H1 (cell line): ENCODE data around the gene AHSP. TPM values are rescaled to one million over a fixed set of nuclear protein-coding genes. Genes with fewer than 3 reads are reported as not detected.
A peak's percentile ranks its signal among the peaks of the same experiment; 100 is the strongest.

Source experiments
- CTCF ChIA-PET: fragments of 300-600 bp; sonication (Branson Sonifier 250); formaldehyde crosslinking; loops from one replicate; lab custom pipeline; 2021; ENCODE audit not compliant: partially characterized antibody; lab: Charles Lee
- POLR2A ChIA-PET: fragments of 300-600 bp; sonication (Branson Sonifier 250); formaldehyde crosslinking; loops from one replicate; lab custom pipeline; 2021; ENCODE audit warnings: inconsistent platforms; ENCODE audit not compliant: partially characterized antibody; lab: Charles Lee
- DNase-seq, 2 experiments: peaks; one replicate each; pipeline versions ENCODE4 v3.0.0 to v3.0.0-alpha.2; 2010 to 2022; ENCODE audit warnings: low spot score in 2 of 2, low read depth in 1 of 2, mixed read lengths in 1 of 2
- FAIRE-seq: peaks from 2 replicates; lab custom pipeline; 2011; peaks lifted over from hg19 to GRCh38; lab: Jason Lieb, UNC
- H2AFZ ChIP-seq: 2 replicates; pipeline ENCODE4 v1.8.1; 2012; ENCODE audit warnings: low read length, inconsistent platforms
- H2AK5ac ChIP-seq: 2 replicates; pipeline ENCODE4 v1.6.1; 2013; ENCODE audit warnings: low read depth, low read length
- H2BK120ac ChIP-seq: replicated peaks from 2 replicates; pipeline ENCODE3; 2013; ENCODE audit warnings: low read depth, low read length, inconsistent platforms
- H2BK12ac ChIP-seq: 2 replicates; pipeline ENCODE4 v1.6.1; 2013; ENCODE audit warnings: low read depth, low read length
- H2BK15ac ChIP-seq: 2 replicates; pipeline ENCODE4 v1.6.1; 2013; ENCODE audit warnings: low read length
- H2BK20ac ChIP-seq: 2 replicates; pipeline ENCODE4 v1.6.1; 2013; ENCODE audit warnings: low read length
- H2BK5ac ChIP-seq: 2 replicates; pipeline ENCODE4 v1.6.1; 2013; ENCODE audit warnings: low read depth, low read length
- H3K14ac ChIP-seq: 2 replicates; pipeline ENCODE4 v1.6.1; 2013; ENCODE audit warnings: inconsistent platforms; ENCODE audit not compliant: insufficient read length
- H3K18ac ChIP-seq: 2 replicates; pipeline ENCODE4 v1.6.1; 2013; ENCODE audit warnings: low read length; ENCODE audit errors: extremely low read depth
- H3K23ac ChIP-seq: 2 replicates; pipeline ENCODE4 v1.6.1; 2013; ENCODE audit warnings: inconsistent platforms; ENCODE audit not compliant: insufficient read length
- H3K23me2 ChIP-seq: 2 replicates; pipeline ENCODE4 v1.6.1; 2013; ENCODE audit warnings: low read depth, low read length
- H3K27ac ChIP-seq: 2 replicates; pipeline ENCODE4 v1.6.1; 2011; ENCODE audit warnings: low read depth, low read length, inconsistent platforms
- H3K27me3 ChIP-seq, 4 experiments: replicated peaks in 1 of 4; 1 replicate in 1 of 4; 2 replicates in 3 of 4; pipeline versions ENCODE4 v1.6.1 to v1.8.1; 2011 to 2013; ENCODE audit warnings: low read length in 3 of 4, mild to moderate bottlenecking in 3 of 4, inconsistent platforms in 2 of 4, mixed read lengths in 2 of 4, moderate library complexity in 1 of 4; ENCODE audit not compliant: control insufficient read depth in 3 of 4, insufficient read depth in 3 of 4; ENCODE audit errors: extremely low read depth in 1 of 4
- H3K36me3 ChIP-seq, 4 experiments: 2 replicates each; pipeline versions ENCODE4 v1.6.1 to v1.8.1; 2011 to 2013; ENCODE audit warnings: mild to moderate bottlenecking in 4 of 4, low read length in 3 of 4, moderate library complexity in 2 of 4, control low read depth in 1 of 4, inconsistent platforms in 1 of 4; ENCODE audit not compliant: insufficient read depth in 4 of 4, control insufficient read depth in 2 of 4
- H3K4ac ChIP-seq: replicated peaks from 2 replicates; pipeline ENCODE3; 2013; ENCODE audit warnings: low read length, low read depth, mixed read lengths, inconsistent platforms; ENCODE audit not compliant: insufficient read length
- H3K4me1 ChIP-seq, 4 experiments: replicated peaks in 1 of 4; 1 replicate in 1 of 4; 2 replicates in 3 of 4; pipeline versions ENCODE4 v1.6.1 to v1.8.1; 2011 to 2013; ENCODE audit warnings: low read length in 3 of 4, inconsistent platforms in 2 of 4, mixed read lengths in 1 of 4; ENCODE audit not compliant: insufficient read depth in 4 of 4, control insufficient read depth in 3 of 4
- H3K4me2 ChIP-seq, 2 experiments: 2 replicates each; pipeline versions ENCODE4 v1.6.1 to v1.8.1; 2011 to 2013; ENCODE audit warnings: low read depth in 2 of 2, low read length in 2 of 2, control low read depth in 1 of 2, inconsistent platforms in 1 of 2, mild to moderate bottlenecking in 1 of 2; ENCODE audit not compliant: insufficient read depth in 1 of 2
- H3K4me3 ChIP-seq, 4 experiments: fragments of 200-600, 300-600 bp in 1 of 4; sonication (generic), shearing (Covaris generic), sonication (Bioruptor Twin) in 1 of 4; 2 replicates each; pipeline versions ENCODE4 v1.5.1 to v1.8.1; 2011 to 2016; ENCODE audit warnings: low read length in 4 of 4, low read depth in 3 of 4, control low read depth in 2 of 4, inconsistent platforms in 2 of 4, mild to moderate bottlenecking in 2 of 4, mixed read lengths in 1 of 4, moderate library complexity in 1 of 4; ENCODE audit not compliant: insufficient read depth in 2 of 4; ENCODE audit errors: extremely low read depth in 1 of 4
- H3K56ac ChIP-seq: replicated peaks from 2 replicates; pipeline ENCODE3; 2013; ENCODE audit warnings: low read depth, mild to moderate bottlenecking, mixed read lengths, low read length, inconsistent platforms; ENCODE audit not compliant: insufficient read length
- H3K79me1 ChIP-seq: 2 replicates; pipeline ENCODE4 v1.6.1; 2013; ENCODE audit warnings: low read depth, low read length, control low read depth
- H3K79me2 ChIP-seq, 2 experiments: 2 replicates each; pipeline versions ENCODE4 v1.6.1 to v1.8.1; 2012 to 2013; ENCODE audit warnings: low read length in 2 of 2, mild to moderate bottlenecking in 2 of 2, inconsistent platforms in 1 of 2; ENCODE audit not compliant: insufficient read depth in 2 of 2, control insufficient read depth in 1 of 2
- H3K9ac ChIP-seq, 4 experiments: replicated peaks in 1 of 4; 1 replicate in 1 of 4; 2 replicates in 3 of 4; pipeline versions ENCODE4 v1.6.1 to v1.8.1; 2011 to 2013; ENCODE audit warnings: low read depth in 3 of 4, low read length in 3 of 4, control low read depth in 2 of 4, mild to moderate bottlenecking in 2 of 4, moderate library complexity in 2 of 4, inconsistent platforms in 1 of 4; ENCODE audit errors: extremely low read depth in 1 of 4
- H3K9me3 ChIP-seq, 2 experiments: 2 replicates each; pipeline versions ENCODE4 v1.6.1 to v1.8.1; 2012 to 2013; ENCODE audit warnings: mild to moderate bottlenecking in 2 of 2, moderate library complexity in 2 of 2, control low read depth in 1 of 2, inconsistent platforms in 1 of 2, low read depth in 1 of 2, low read length in 1 of 2, mixed read lengths in 1 of 2; ENCODE audit not compliant: insufficient read depth in 2 of 2
- H4K20me1 ChIP-seq, 2 experiments: replicated peaks in 1 of 2; 2 replicates each; pipeline versions ENCODE3 to v1.8.1; 2011 to 2013; ENCODE audit warnings: inconsistent platforms in 2 of 2, low read length in 2 of 2, mild to moderate bottlenecking in 1 of 2; ENCODE audit not compliant: insufficient read depth in 2 of 2, control insufficient read depth in 1 of 2
- H4K5ac ChIP-seq: 2 replicates; pipeline ENCODE4 v1.6.1; 2013; ENCODE audit warnings: low read length, low read depth, mixed read lengths, inconsistent platforms; ENCODE audit not compliant: insufficient read length
- H4K8ac ChIP-seq: 2 replicates; pipeline ENCODE4 v1.8.0; 2013; ENCODE audit warnings: mild to moderate bottlenecking, moderate library complexity, low read length, inconsistent platforms; ENCODE audit not compliant: insufficient read depth; ENCODE audit errors: extremely low read depth
- H4K91ac ChIP-seq: replicated peaks from 2 replicates; pipeline ENCODE3; 2013; ENCODE audit warnings: low read length, mixed read lengths, inconsistent platforms; ENCODE audit not compliant: insufficient read length
- ASH2L ChIP-seq: fragments of 200-600, 300-600 bp; sonication (generic); IDR thresholded peaks from one replicate; pipeline ENCODE4 v1.7.1; 2017; ENCODE audit warnings: low read length
- BACH1 ChIP-seq: IDR thresholded peaks from 2 replicates; pipeline ENCODE4 v1.6.1; 2012; ENCODE audit warnings: low read length, improper control_type of control experiment
- BRCA1 ChIP-seq: IDR thresholded peaks from 2 replicates; pipeline ENCODE4 v1.6.1; 2012; ENCODE audit warnings: low read depth, low read length, improper control_type of control experiment
- CTBP2 ChIP-seq: IDR thresholded peaks from 2 replicates; pipeline ENCODE4 v1.7.0; 2011; ENCODE audit warnings: borderline replicate concordance, mild to moderate bottlenecking, moderate library complexity, mixed read lengths, low read length; ENCODE audit not compliant: insufficient read depth, insufficient read length
- EGR1 ChIP-seq: IDR thresholded peaks from 2 replicates; pipeline ENCODE4 v1.6.1; 2011; ENCODE audit warnings: low read depth, low read length, borderline replicate concordance
- GTF2F1 ChIP-seq: IDR thresholded peaks from 2 replicates; pipeline ENCODE4 v1.6.1; 2012; ENCODE audit warnings: low read depth, low read length, improper control_type of control experiment, borderline replicate concordance
- KDM1A ChIP-seq: fragments of 200-600, 300-600 bp; sonication (generic); IDR thresholded peaks from 2 replicates; pipeline ENCODE4 v1.7.1; 2016; ENCODE audit warnings: mild to moderate bottlenecking, low read length, borderline replicate concordance
- KDM4A ChIP-seq: IDR thresholded peaks from one replicate; pipeline ENCODE4 v1.7.1; 2012; ENCODE audit warnings: low read depth, mild to moderate bottlenecking, moderate library complexity, low read length, inconsistent platforms; ENCODE audit not compliant: severe bottlenecking
- PHF8 ChIP-seq: fragments of 200-600 bp; sonication (generic); conservative IDR thresholded peaks from 2 replicates; pipeline ENCODE4 v1.7.1; 2012; ENCODE audit warnings: low read depth, mild to moderate bottlenecking, inconsistent platforms, low read length, moderate library complexity
- POLR2A ChIP-seq, 2 experiments: IDR thresholded peaks; 1 replicate in 1 of 2; 2 replicates in 1 of 2; pipeline ENCODE4 v1.6.1; 2011; ENCODE audit warnings: low read depth in 2 of 2, low read length in 2 of 2, mild to moderate bottlenecking in 2 of 2; ENCODE audit errors: control extremely low read depth in 1 of 2
- SP2 ChIP-seq: IDR thresholded peaks from 2 replicates; pipeline ENCODE4 v1.6.1; 2012; ENCODE audit warnings: mild to moderate bottlenecking, low read length, inconsistent platforms
- TBP ChIP-seq: IDR thresholded peaks from 2 replicates; pipeline ENCODE4 v1.6.1; 2011; ENCODE audit warnings: low read depth, low read length, improper control_type of control experiment
- YY1 ChIP-seq: IDR thresholded peaks from 2 replicates; pipeline ENCODE4 v1.6.1; 2011; ENCODE audit warnings: low read depth, mild to moderate bottlenecking, low read length
- WGBS, 2 experiments: shearing (Covaris generic) in 1 of 2; methylation state at CpG; one replicate each; pipeline versions ENCODE4 v1.1.6 to v1.1.7; 2013 to 2015; ENCODE audit warnings: low lambda C conversion rate in 2 of 2, mixed read lengths in 2 of 2, inconsistent platforms in 1 of 2, low coverage in 1 of 2, missing lambda C conversion rate in 1 of 2; ENCODE audit not compliant: insufficient replicate concordance in 2 of 2, insufficient coverage in 1 of 2, insufficient read length in 1 of 2; ENCODE audit errors: extremely low coverage in 1 of 2, missing lambda C conversion rate in 1 of 2; 5-methylcytosine and 5-hydroxymethylcytosine counted together
- polyA plus RNA-seq, 7 experiments: library from polyadenylated mRNA; depleted of rRNA in 3 of 7; stranded (reverse) in 5 of 7; unstranded in 2 of 7; fragments of >200 nt in 5 of 7; fragments of 200-250 nt in 2 of 7; gene quantifications; 1 replicate in 5 of 7; 2 replicates in 1 of 7; 4 replicates in 1 of 7; pipeline versions ENCODE4 v1.2.1 to v1.2.3, GENCODE V29; 2011 to 2013; ENCODE audit warnings: missing spikeins in 2 of 7, mixed read lengths in 2 of 7
- total RNA-seq: library from RNA; stranded (reverse); fragmentation: NEBNext Ultra II Directional; extraction: Animal tissue kit (Norgen Biotek cat#: 25700); gene quantifications from 2 replicates; pipeline ENCODE4 v1.2.1, GENCODE V29; 2021
- TF ChIP-seq, protein P1 (sequence below): IDR thresholded peaks from 2 replicates; pipeline ENCODE4 v1.6.1; 2012; ENCODE audit warnings: low read length, inconsistent platforms

Gene AHSP
- total and polyA plus RNA-seq, 2 of the 8 experiments (the other 6 are each of a cell fraction or from before 2014, with no cell fraction given) = 0.91 to 15.3 TPM

- H2BK12ac ChIP-seq = no peak overlapping the region
- H3K79me1 ChIP-seq = no peaks in the 10 kb centered on the region
- no peaks in the 10 kb centered on the region for H4K20me1 ChIP-seq
- CTCF ChIA-PET = no interaction called here
- H4K91ac ChIP-seq = no peak overlapping the region
- no peaks in the 10 kb centered on the region for H3K4me1 ChIP-seq
- peak overlapping the region; percentile 29 to 60 (median 31) for H3K4me3 ChIP-seq
- H2AFZ ChIP-seq = no peak overlapping the region
- H4K5ac ChIP-seq = no peak overlapping the region
- H2BK20ac ChIP-seq = no peak overlapping the region
- 43% methylated on average over 15 of the region's 46 CpGs; no CpG with 5 or more reads in 1 of the 2 experiments for WGBS, 2 experiments
- H2BK15ac ChIP-seq = no peak overlapping the region
- H3K23me2 ChIP-seq = peaks cover 2% of the 10 kb centered on the region; the same call in 1 of the 2 replicates
- no peak overlapping the region for H3K27ac ChIP-seq
- H4K8ac ChIP-seq = no peak overlapping the region
- DNase-seq (peak in 1 of 2 experiments; percentile 48), FAIRE-seq (no peak)
- no peak overlapping the region for H2BK120ac ChIP-seq
- no peak overlapping the region for H2AK5ac ChIP-seq
- no peak overlapping the region for H3K4ac ChIP-seq
- H3K23ac ChIP-seq = no peak overlapping the region
- no peaks in the 10 kb centered on the region for H3K36me3 ChIP-seq
- POLR2A ChIA-PET = no interaction called here
- no peak overlapping the region for H2BK5ac ChIP-seq
- H3K56ac ChIP-seq = no peak overlapping the region
- H3K9me3 ChIP-seq = peaks cover 7 to 23% of the 10 kb centered on the region in 2 experiments; a peak in 3 of 4 replicates
- peaks cover 3 to 25% (median 20%) of the 10 kb centered on the region in 4 experiments for H3K27me3 ChIP-seq
- H3K79me2 ChIP-seq = no peaks in the 10 kb centered on the region
- no peak overlapping the region for H3K9ac ChIP-seq
- no peak overlapping the region for H3K18ac ChIP-seq
- H3K14ac ChIP-seq = no peak overlapping the region
- peak overlapping the region; percentile 12 to 65 for H3K4me2 ChIP-seq
- TF ChIP-seq YY1 (no peak), TBP (no peak), ASH2L (no peak), BRCA1 (no peak), KDM4A (no peak), KDM1A (no peak), BACH1 (no peak), PHF8 (no peak), POLR2A (IDR thresholded peaks at IDR 0.05; ENCODE audit: control extremely low read depth in 1 of 2, low read depth in 2 of 2, low read length in 2 of 2) (no peak), EGR1 (no peak), CTBP2 (no peak), GTF2F1 (no peak), SP2 (no peak)
- TF ChIP-seq, protein P1, sequence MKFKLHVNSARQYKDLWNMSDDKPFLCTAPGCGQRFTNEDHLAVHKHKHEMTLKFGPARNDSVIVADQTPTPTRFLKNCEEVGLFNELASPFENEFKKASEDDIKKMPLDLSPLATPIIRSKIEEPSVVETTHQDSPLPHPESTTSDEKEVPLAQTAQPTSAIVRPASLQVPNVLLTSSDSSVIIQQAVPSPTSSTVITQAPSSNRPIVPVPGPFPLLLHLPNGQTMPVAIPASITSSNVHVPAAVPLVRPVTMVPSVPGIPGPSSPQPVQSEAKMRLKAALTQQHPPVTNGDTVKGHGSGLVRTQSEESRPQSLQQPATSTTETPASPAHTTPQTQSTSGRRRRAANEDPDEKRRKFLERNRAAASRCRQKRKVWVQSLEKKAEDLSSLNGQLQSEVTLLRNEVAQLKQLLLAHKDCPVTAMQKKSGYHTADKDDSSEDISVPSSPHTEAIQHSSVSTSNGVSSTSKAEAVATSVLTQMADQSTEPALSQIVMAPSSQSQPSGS = no peak
Measured at GRCh38 chr16:31569360-31569717, 41.6 kb downstream of the AHSP start.
